SK-N-SH (cell line): ENCODE results near the gene GIPC2. TPM values are rescaled to one million over a fixed set of nuclear protein-coding genes. Genes with fewer than 3 reads are reported as not detected.

Experiments
- CTCF ChIA-PET: fragments of 300-600, 350-600 bp; formaldehyde crosslinking; extraction: SDS; loops from one replicate; lab custom pipeline; 2021; lab: Yijun Ruan, JAX
- POLR2A ChIA-PET: fragments of 350-600 bp; sonication (Branson Sonifier 250); formaldehyde crosslinking; extraction: SDS; loops from one replicate; lab custom pipeline; 2020; ENCODE audit warnings: antibody characterized with exemption, inconsistent platforms; lab: Yijun Ruan, JAX
- DNase-seq: peaks from one replicate; pipeline ENCODE4 v3.0.0; 2012
- H2AFZ ChIP-seq: fragments of 200-600 bp; sonication (generic); 2 replicates; pipeline ENCODE4 v1.8.1; 2016; ENCODE audit warnings: antibody characterized with exemption, mild to moderate bottlenecking, low read depth
- H3F3A ChIP-seq: fragments of 200-600 bp; sonication (generic); replicated peaks from 2 replicates; pipeline ENCODE3; 2016; ENCODE audit warnings: antibody characterized with exemption, mild to moderate bottlenecking; ENCODE audit not compliant: insufficient read depth
- H3K27ac ChIP-seq, 2 experiments: fragments of 200-500 bp in 1 of 2; fragments of 200-600 bp in 1 of 2; sonication (Bioruptor generic) in 1 of 2; sonication (generic), shearing (Covaris generic) in 1 of 2; 2 replicates each; pipeline versions ENCODE4 v1.5.1 to v1.6.1; 2014 to 2016; ENCODE audit warnings: low read depth in 2 of 2, inconsistent platforms in 1 of 2, low read length in 1 of 2, mild to moderate bottlenecking in 1 of 2, mixed read lengths in 1 of 2
- H3K27me3 ChIP-seq: fragments of 200-600 bp; sonication (generic), shearing (Covaris generic); 2 replicates; pipeline ENCODE4 v1.6.1; 2016; ENCODE audit warnings: mixed run types; ENCODE audit not compliant: insufficient read depth
- H3K36me3 ChIP-seq, 2 experiments: fragments of 200-500 bp in 1 of 2; fragments of 200-600 bp in 1 of 2; sonication (Bioruptor generic) in 1 of 2; sonication (generic) in 1 of 2; replicated peaks in 1 of 2; 2 replicates each; pipeline versions ENCODE3 to v1.5.1; 2014 to 2016; ENCODE audit warnings: low read length in 1 of 2, mild to moderate bottlenecking in 1 of 2; ENCODE audit not compliant: insufficient read depth in 2 of 2, control insufficient read depth in 1 of 2
- H3K4me1 ChIP-seq, 2 experiments: fragments of 200-500 bp in 1 of 2; fragments of 200-600 bp in 1 of 2; sonication (Bioruptor generic) in 1 of 2; sonication (generic), shearing (Covaris generic) in 1 of 2; 2 replicates each; pipeline versions ENCODE4 v1.5.1 to v1.6.1; 2014 to 2016; ENCODE audit warnings: low read depth in 1 of 2, low read length in 1 of 2, mixed run types in 1 of 2; ENCODE audit not compliant: insufficient read depth in 2 of 2, control insufficient read depth in 1 of 2
- H3K4me2 ChIP-seq: fragments of 200-600 bp; sonication (generic), shearing (Covaris generic); 2 replicates; pipeline ENCODE4 v1.6.1; 2017; ENCODE audit warnings: mixed run types
- H3K4me3 ChIP-seq, 2 experiments: fragments of 200-500 bp in 1 of 2; fragments of 200-600 bp in 1 of 2; sonication (Bioruptor generic) in 1 of 2; sonication (generic), shearing (Covaris generic) in 1 of 2; 2 replicates each; pipeline versions ENCODE4 v1.5.1 to v1.8.1; 2014 to 2016; ENCODE audit warnings: low read depth in 2 of 2, inconsistent platforms in 1 of 2, low read length in 1 of 2, mild to moderate bottlenecking in 1 of 2, mixed read lengths in 1 of 2, moderate library complexity in 1 of 2
- H3K79me2 ChIP-seq: fragments of 200-600 bp; sonication (generic); 2 replicates; pipeline ENCODE4 v1.8.1; 2017; ENCODE audit warnings: mild to moderate bottlenecking; ENCODE audit not compliant: insufficient read depth
- H3K9ac ChIP-seq: fragments of 200-600 bp; sonication (generic); 2 replicates; pipeline ENCODE4 v1.6.1; 2017; ENCODE audit warnings: mixed run types
- H3K9me2 ChIP-seq: fragments of 200-600 bp; sonication (generic); 2 replicates; pipeline ENCODE4 v1.6.1; 2017; ENCODE audit warnings: mixed run types
- H3K9me3 ChIP-seq: fragments of 200-600 bp; sonication (generic); 2 replicates; pipeline ENCODE4 v1.6.1; 2017; ENCODE audit warnings: mixed run types, mild to moderate bottlenecking, moderate library complexity
- H4K20me1 ChIP-seq: fragments of 200-600 bp; sonication (generic); 2 replicates; pipeline ENCODE4 v1.6.1; 2017; ENCODE audit warnings: mild to moderate bottlenecking, mixed run types; ENCODE audit not compliant: insufficient read depth
- EZH2phosphoT487 ChIP-seq: fragments of 200-600 bp; sonication (generic); IDR thresholded peaks from 2 replicates; pipeline ENCODE4 v1.6.1; 2017; ENCODE audit warnings: low read depth, mixed run types, mild to moderate bottlenecking, antibody characterized with exemption, moderate library complexity, borderline replicate concordance
- FOSL2 ChIP-seq: IDR thresholded peaks from 2 replicates; pipeline ENCODE4 v1.4.0; 2012; ENCODE audit warnings: low read depth, mild to moderate bottlenecking, moderate library complexity, borderline replicate concordance
- FOXJ3 ChIP-seq: sonication (generic); formaldehyde crosslinking; IDR thresholded peaks from 2 replicates; pipeline ENCODE4 v1.5.1; 2020; ENCODE audit warnings: mild to moderate bottlenecking, missing genetic modification reagents
- FOXM1 ChIP-seq: IDR thresholded peaks from 2 replicates; pipeline ENCODE4 v1.4.0; 2012; ENCODE audit warnings: low read depth, mild to moderate bottlenecking
- GATA2 ChIP-seq: sonication (generic); formaldehyde crosslinking; IDR thresholded peaks from 2 replicates; pipeline ENCODE4 v1.5.0; 2020; ENCODE audit warnings: mild to moderate bottlenecking, missing genetic modification reagents
- JUND ChIP-seq: IDR thresholded peaks from 2 replicates; pipeline ENCODE4 v1.4.0; 2012
- MEF2A ChIP-seq: IDR thresholded peaks from 2 replicates; pipeline ENCODE4 v1.4.0; 2012; ENCODE audit warnings: low read depth, borderline replicate concordance
- MXI1 ChIP-seq: IDR thresholded peaks from 2 replicates; pipeline ENCODE4 v1.6.1; 2012; ENCODE audit warnings: mild to moderate bottlenecking, low read depth, low read length, improper control_type of control experiment
- NRF1 ChIP-seq: IDR thresholded peaks from 2 replicates; pipeline ENCODE4 v1.6.1; 2012; ENCODE audit warnings: low read depth, mild to moderate bottlenecking, low read length
- POLR2AphosphoS5 ChIP-seq: IDR thresholded peaks from 2 replicates; pipeline ENCODE4 v1.6.1; 2012; ENCODE audit warnings: low read depth, low read length
- RAD21 ChIP-seq: IDR thresholded peaks from 2 replicates; pipeline ENCODE4 v1.6.1; 2012; ENCODE audit warnings: mild to moderate bottlenecking, low read length
- RFX5 ChIP-seq: IDR thresholded peaks from 2 replicates; pipeline ENCODE4 v1.6.1; 2012; ENCODE audit warnings: mild to moderate bottlenecking, improper control_type of control experiment, low read length
- SIN3A ChIP-seq: IDR thresholded peaks from 2 replicates; pipeline ENCODE4 v1.6.1; 2012; ENCODE audit warnings: low read depth, mild to moderate bottlenecking, low read length, moderate library complexity, borderline replicate concordance
- SMC3 ChIP-seq: IDR thresholded peaks from 2 replicates; pipeline ENCODE4 v1.6.1; 2012; ENCODE audit warnings: low read depth, low read length, improper control_type of control experiment
- TCF12 ChIP-seq: IDR thresholded peaks from 2 replicates; pipeline ENCODE4 v1.4.0; 2012
- YY1 ChIP-seq: IDR thresholded peaks from 2 replicates; pipeline ENCODE4 v1.4.0; 2012; ENCODE audit warnings: low read depth, mild to moderate bottlenecking
- polyA plus RNA-seq, 3 experiments: library from polyadenylated mRNA; depleted of rRNA; stranded (reverse); fragments of >200 nt; gene quantifications; 2 replicates each; pipeline ENCODE4 v1.2.3, GENCODE V29; 2012
- TF ChIP-seq, protein P1 (sequence below): fragments of 200-600 bp; sonication (generic); IDR thresholded peaks from 2 replicates; pipeline ENCODE4 v1.6.1; 2017; ENCODE audit warnings: antibody characterized with exemption, mild to moderate bottlenecking, moderate library complexity
- TF ChIP-seq, protein P2 (sequence below): IDR thresholded peaks from 2 replicates; pipeline ENCODE4; 2012
- TF ChIP-seq, protein P3 (sequence below): fragments of 150-350 bp; IDR thresholded peaks from 2 replicates; pipeline ENCODE4 v1.6.1; 2017; ENCODE audit warnings: antibody characterized with exemption, low read length, low read depth, borderline replicate concordance
- TF ChIP-seq, protein P4 (sequence below): IDR thresholded peaks from 2 replicates; pipeline ENCODE4 v1.4.0; 2012; ENCODE audit warnings: low read depth, borderline replicate concordance
- TF ChIP-seq, protein P5 (sequence below): IDR thresholded peaks from 2 replicates; pipeline ENCODE4 v1.6.1; 2012; ENCODE audit warnings: mild to moderate bottlenecking, low read depth, low read length, moderate library complexity

Gene GIPC2
- polyA plus RNA-seq, 1 of the 3 experiments (the other 2 are of a cell fraction), result 0.02 TPM

DNA sequence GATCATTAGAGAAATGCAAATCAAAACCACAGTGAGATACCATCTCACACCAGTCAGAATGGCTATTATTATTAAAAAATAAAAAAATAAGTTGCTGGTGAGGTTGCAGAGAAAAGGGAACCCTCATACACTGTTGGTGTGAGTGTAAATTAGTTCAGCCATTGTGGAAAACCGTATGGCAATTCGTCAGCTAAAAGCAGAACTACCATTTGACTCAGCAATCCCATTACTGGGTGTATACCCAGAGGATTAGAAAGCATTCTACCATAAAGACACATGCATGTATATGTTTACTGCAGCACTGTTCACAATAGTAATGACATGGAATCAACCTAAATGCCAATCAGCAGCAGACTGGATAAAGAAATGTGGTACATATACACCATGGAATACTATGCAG, 42.2 kb downstream of the GIPC2 start (continued):
- TF ChIP-seq, protein P1, sequence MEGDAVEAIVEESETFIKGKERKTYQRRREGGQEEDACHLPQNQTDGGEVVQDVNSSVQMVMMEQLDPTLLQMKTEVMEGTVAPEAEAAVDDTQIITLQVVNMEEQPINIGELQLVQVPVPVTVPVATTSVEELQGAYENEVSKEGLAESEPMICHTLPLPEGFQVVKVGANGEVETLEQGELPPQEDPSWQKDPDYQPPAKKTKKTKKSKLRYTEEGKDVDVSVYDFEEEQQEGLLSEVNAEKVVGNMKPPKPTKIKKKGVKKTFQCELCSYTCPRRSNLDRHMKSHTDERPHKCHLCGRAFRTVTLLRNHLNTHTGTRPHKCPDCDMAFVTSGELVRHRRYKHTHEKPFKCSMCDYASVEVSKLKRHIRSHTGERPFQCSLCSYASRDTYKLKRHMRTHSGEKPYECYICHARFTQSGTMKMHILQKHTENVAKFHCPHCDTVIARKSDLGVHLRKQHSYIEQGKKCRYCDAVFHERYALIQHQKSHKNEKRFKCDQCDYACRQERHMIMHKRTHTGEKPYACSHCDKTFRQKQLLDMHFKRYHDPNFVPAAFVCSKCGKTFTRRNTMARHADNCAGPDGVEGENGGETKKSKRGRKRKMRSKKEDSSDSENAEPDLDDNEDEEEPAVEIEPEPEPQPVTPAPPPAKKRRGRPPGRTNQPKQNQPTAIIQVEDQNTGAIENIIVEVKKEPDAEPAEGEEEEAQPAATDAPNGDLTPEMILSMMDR, result no peak
- TF ChIP-seq TCF12, result no peak
- TF ChIP-seq, protein P2, sequence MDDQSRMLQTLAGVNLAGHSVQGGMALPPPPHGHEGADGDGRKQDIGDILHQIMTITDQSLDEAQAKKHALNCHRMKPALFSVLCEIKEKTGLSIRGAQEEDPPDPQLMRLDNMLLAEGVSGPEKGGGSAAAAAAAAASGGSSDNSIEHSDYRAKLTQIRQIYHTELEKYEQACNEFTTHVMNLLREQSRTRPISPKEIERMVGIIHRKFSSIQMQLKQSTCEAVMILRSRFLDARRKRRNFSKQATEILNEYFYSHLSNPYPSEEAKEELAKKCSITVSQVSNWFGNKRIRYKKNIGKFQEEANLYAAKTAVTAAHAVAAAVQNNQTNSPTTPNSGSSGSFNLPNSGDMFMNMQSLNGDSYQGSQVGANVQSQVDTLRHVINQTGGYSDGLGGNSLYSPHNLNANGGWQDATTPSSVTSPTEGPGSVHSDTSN, result no peak
- TF ChIP-seq RFX5, result no peak
- no peak for TF ChIP-seq FOSL2
- TF ChIP-seq, protein P3, sequence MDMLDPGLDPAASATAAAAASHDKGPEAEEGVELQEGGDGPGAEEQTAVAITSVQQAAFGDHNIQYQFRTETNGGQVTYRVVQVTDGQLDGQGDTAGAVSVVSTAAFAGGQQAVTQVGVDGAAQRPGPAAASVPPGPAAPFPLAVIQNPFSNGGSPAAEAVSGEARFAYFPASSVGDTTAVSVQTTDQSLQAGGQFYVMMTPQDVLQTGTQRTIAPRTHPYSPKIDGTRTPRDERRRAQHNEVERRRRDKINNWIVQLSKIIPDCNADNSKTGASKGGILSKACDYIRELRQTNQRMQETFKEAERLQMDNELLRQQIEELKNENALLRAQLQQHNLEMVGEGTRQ, result no peak
- TF ChIP-seq GATA2, result no peak

DNA sequence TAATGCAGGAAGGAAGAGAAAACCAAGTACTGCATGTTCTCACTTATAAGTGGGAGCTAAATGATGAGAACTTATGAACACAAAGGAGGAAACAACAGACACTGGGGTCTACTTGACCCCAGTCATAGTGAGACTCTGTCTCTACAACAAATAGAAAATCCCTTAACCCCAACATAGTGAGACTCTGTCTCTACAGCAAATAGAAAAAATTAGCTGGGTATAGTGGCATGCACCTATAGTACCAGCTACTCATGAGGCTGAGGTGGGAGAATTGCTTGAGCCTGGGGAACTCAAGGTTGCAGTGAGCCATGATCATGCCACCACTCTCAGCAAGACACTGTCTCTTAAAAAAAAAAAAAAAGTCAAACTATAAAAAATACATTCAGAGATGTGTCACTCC, 42.7 kb downstream of the GIPC2 start:
- no peak overlapping the region for H3K9ac ChIP-seq
- ChIA-PET POLR2A (no interaction called here), CTCF (interaction anchor here (2.4 kb wide), 1 partner anchor 14 kb away, joined by 8 read pairs; no protein-coding TSS in a partner anchor)
- H3K4me2 ChIP-seq, result no peak overlapping the region
- H3K79me2 ChIP-seq, result no peaks in the 10 kb centered on the region
- no peaks in the 10 kb centered on the region for H3K9me2 ChIP-seq
- H3F3A ChIP-seq, result no peaks in the 10 kb centered on the region
- H3K27ac ChIP-seq, result no peak overlapping the region
- H4K20me1 ChIP-seq, result no peaks in the 10 kb centered on the region
- H3K36me3 ChIP-seq, result peaks cover 0 to 5% of the 10 kb centered on the region in 2 experiments
- peaks cover 0 to 4% of the 10 kb centered on the region in 2 experiments; a peak in 1 of 4 replicates for H3K4me1 ChIP-seq
- H2AFZ ChIP-seq, result no peak overlapping the region
- DNase-seq, result no peak
- no peak overlapping the region for H3K4me3 ChIP-seq
- H3K27me3 ChIP-seq, result no peaks in the 10 kb centered on the region
- H3K9me3 ChIP-seq, result peaks cover 6% of the 10 kb centered on the region; the same call in 1 of the 2 replicates
- TF ChIP-seq FOXJ3 (CRISPR knock-in tag) (no peak), FOXM1 (no peak), POLR2AphosphoS5 (no peak), MXI1 (no peak), JUND (no peak), RAD21 (no peak), SMC3 (no peak), MEF2A (no peak), NRF1 (no peak), EZH2phosphoT487 (no peak), TCF12 (no peak), YY1 (no peak), SIN3A (no peak), RFX5 (no peak)
- TF ChIP-seq, protein P1, result no peak
- TF ChIP-seq, protein P4, sequence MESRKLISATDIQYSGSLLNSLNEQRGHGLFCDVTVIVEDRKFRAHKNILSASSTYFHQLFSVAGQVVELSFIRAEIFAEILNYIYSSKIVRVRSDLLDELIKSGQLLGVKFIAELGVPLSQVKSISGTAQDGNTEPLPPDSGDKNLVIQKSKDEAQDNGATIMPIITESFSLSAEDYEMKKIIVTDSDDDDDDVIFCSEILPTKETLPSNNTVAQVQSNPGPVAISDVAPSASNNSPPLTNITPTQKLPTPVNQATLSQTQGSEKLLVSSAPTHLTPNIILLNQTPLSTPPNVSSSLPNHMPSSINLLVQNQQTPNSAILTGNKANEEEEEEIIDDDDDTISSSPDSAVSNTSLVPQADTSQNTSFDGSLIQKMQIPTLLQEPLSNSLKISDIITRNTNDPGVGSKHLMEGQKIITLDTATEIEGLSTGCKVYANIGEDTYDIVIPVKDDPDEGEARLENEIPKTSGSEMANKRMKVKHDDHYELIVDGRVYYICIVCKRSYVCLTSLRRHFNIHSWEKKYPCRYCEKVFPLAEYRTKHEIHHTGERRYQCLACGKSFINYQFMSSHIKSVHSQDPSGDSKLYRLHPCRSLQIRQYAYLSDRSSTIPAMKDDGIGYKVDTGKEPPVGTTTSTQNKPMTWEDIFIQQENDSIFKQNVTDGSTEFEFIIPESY, result no peak
- TF ChIP-seq, protein P5, sequence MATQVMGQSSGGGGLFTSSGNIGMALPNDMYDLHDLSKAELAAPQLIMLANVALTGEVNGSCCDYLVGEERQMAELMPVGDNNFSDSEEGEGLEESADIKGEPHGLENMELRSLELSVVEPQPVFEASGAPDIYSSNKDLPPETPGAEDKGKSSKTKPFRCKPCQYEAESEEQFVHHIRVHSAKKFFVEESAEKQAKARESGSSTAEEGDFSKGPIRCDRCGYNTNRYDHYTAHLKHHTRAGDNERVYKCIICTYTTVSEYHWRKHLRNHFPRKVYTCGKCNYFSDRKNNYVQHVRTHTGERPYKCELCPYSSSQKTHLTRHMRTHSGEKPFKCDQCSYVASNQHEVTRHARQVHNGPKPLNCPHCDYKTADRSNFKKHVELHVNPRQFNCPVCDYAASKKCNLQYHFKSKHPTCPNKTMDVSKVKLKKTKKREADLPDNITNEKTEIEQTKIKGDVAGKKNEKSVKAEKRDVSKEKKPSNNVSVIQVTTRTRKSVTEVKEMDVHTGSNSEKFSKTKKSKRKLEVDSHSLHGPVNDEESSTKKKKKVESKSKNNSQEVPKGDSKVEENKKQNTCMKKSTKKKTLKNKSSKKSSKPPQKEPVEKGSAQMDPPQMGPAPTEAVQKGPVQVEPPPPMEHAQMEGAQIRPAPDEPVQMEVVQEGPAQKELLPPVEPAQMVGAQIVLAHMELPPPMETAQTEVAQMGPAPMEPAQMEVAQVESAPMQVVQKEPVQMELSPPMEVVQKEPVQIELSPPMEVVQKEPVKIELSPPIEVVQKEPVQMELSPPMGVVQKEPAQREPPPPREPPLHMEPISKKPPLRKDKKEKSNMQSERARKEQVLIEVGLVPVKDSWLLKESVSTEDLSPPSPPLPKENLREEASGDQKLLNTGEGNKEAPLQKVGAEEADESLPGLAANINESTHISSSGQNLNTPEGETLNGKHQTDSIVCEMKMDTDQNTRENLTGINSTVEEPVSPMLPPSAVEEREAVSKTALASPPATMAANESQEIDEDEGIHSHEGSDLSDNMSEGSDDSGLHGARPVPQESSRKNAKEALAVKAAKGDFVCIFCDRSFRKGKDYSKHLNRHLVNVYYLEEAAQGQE, result no peak
